Fibroblast of lung (primary cell): ENCODE results near the gene ANKUB1.

ENCODE experiments used
- CTCF ChIP-seq, 2 donors: IDR thresholded peaks in 1 of 2; conservative IDR thresholded peaks in 1 of 2; 1 replicate in 1 of 2; 2 replicates in 1 of 2; pipeline ENCODE4 v1.5.1; 2011 to 2012; ENCODE audit warnings: low read length in 2 of 2, control low read depth in 1 of 2, inconsistent platforms in 1 of 2, low read depth in 1 of 2, mild to moderate bottlenecking in 1 of 2
- EZH2 ChIP-seq: IDR thresholded peaks from 2 replicates; pipeline ENCODE4 v1.5.1; 2012; ENCODE audit warnings: low read length, control low read depth, mild to moderate bottlenecking; ENCODE audit errors: missing control alignments

GRCh38 chr3:149781211-149781610 is 11.1 kb downstream of the ANKUB1 start:
- TF ChIP-seq CTCF (conservative IDR thresholded peaks at IDR 0.05 in 1 of 2, IDR thresholded peaks at IDR 0.05 in 1 of 2; ENCODE audit: low read depth in 1 of 2, low read length in 2 of 2) (no peak), EZH2 (no peak)
